Amniotic stem cell (primary cell): ENCODE measurements around the gene RABGAP1L.
"Not testable (repeated sequence)": the region's sequence is repeated elsewhere in the genome, so short reads cannot be mapped to it uniquely, and the experiment has no call there.

Experiments
- DNase-seq: peaks from one replicate; lab custom pipeline; 2025; lab: John Stamatoyannopoulos, UW

The RABGAP1L gene

GRCh38 chr1:174816621-174817020 lies 657.3 kb downstream of the RABGAP1L start:
- DNase-seq = not testable (repeated sequence)

GRCh38 chr1:174818014-174818616 lies 658.8 kb downstream of the RABGAP1L start:
- no peak for DNase-seq

GRCh38 chr1:174818951-174819350 lies 659.6 kb downstream of the RABGAP1L start:
- DNase-seq = no peak

- DNase-seq = no peak
These were observed 660.3 kb downstream of the RABGAP1L start for GRCh38 chr1:174819596-174819995.

- DNase-seq = no peak
These were observed 665.8 kb downstream of the RABGAP1L start for GRCh38 chr1:174825127-174825526.

- no peak for DNase-seq
These were observed 666.5 kb downstream of the RABGAP1L start for GRCh38 chr1:174825806-174826205.

- DNase-seq = no peak
These were observed 668.9 kb downstream of the RABGAP1L start for GRCh38 chr1:174828264-174828663.

GRCh38 chr1:174829990-174830389 lies 670.7 kb downstream of the RABGAP1L start:
- DNase-seq = no peak

GRCh38 chr1:174836543-174836942 lies 677.2 kb downstream of the RABGAP1L start:
- no peak for DNase-seq

GRCh38 chr1:174837386-174837785 lies 678.1 kb downstream of the RABGAP1L start:
- DNase-seq = no peak

GRCh38 chr1:174839211-174839610 lies 679.9 kb downstream of the RABGAP1L start:
- no peak for DNase-seq

GRCh38 chr1:174841747-174842146 lies 682.4 kb downstream of the RABGAP1L start:
- DNase-seq = no peak

- DNase-seq = not testable (repeated sequence)
These were observed 689.6 kb downstream of the RABGAP1L start for GRCh38 chr1:174848593-174849560.

- DNase-seq = no peak
These were observed 691.4 kb downstream of the RABGAP1L start for GRCh38 chr1:174850726-174851125.

- no peak for DNase-seq
These were observed 699.0 kb downstream of the RABGAP1L start for GRCh38 chr1:174858301-174858700.

- no peak for DNase-seq
These were observed 711.0 kb downstream of the RABGAP1L start for GRCh38 chr1:174870319-174870718.

- no peak for DNase-seq
These were observed 712.6 kb downstream of the RABGAP1L start for GRCh38 chr1:174871886-174872285.

- DNase-seq = no peak
These were observed 713.3 kb downstream of the RABGAP1L start for GRCh38 chr1:174872615-174873058.

- DNase-seq = no peak
These were observed 715.2 kb downstream of the RABGAP1L start for GRCh38 chr1:174874331-174875053.

- no peak for DNase-seq
These were observed 716.0 kb downstream of the RABGAP1L start for GRCh38 chr1:174875306-174875705.

- no peak for DNase-seq
These were observed 717.9 kb downstream of the RABGAP1L start for GRCh38 chr1:174877208-174877673.

- no peak for DNase-seq
These were observed 720.9 kb downstream of the RABGAP1L start for GRCh38 chr1:174880171-174880570.
